HEK293T (cell line): ENCODE results near the gene NINJ2.

Experiments
- CTCF ChIA-PET: fragments of 350-600 bp; formaldehyde crosslinking; extraction: SDS; loops from one replicate; lab custom pipeline; 2021; ENCODE audit warnings: antibody characterized with exemption, inconsistent platforms; lab: Yijun Ruan, JAX
- POLR2A ChIA-PET: fragments of 350-600 bp; formaldehyde crosslinking; extraction: SDS; loops from one replicate; lab custom pipeline; 2020; ENCODE audit warnings: antibody characterized with exemption, inconsistent platforms; lab: Yijun Ruan, JAX
- DNase-seq: peaks from one replicate; pipeline ENCODE4 v3.0.0; 2012; ENCODE audit warnings: mixed read lengths; ENCODE audit errors: extremely low spot score
- ARNT ChIP-seq: fragments of 450-650 bp; IDR thresholded peaks from 2 replicates; pipeline ENCODE4 v1.6.1; 2017; ENCODE audit warnings: mild to moderate bottlenecking
- BHLHE40 ChIP-seq: fragments of 450-650 bp; IDR thresholded peaks from 2 replicates; pipeline ENCODE4 v1.6.1; 2016; ENCODE audit warnings: mild to moderate bottlenecking, moderate library complexity, borderline replicate concordance
- CTBP1 ChIP-seq: fragments of 450-650 bp; IDR thresholded peaks from 2 replicates; pipeline ENCODE4 v1.6.1; 2016; ENCODE audit warnings: borderline replicate concordance
- ELF4 ChIP-seq: fragments of 450-650 bp; IDR thresholded peaks from 2 replicates; pipeline ENCODE4 v1.6.1; 2017; ENCODE audit warnings: antibody characterized with exemption
- FOXA1 ChIP-seq: fragments of 450-650 bp; IDR thresholded peaks from 2 replicates; pipeline ENCODE4 v1.6.1; 2016; ENCODE audit warnings: mild to moderate bottlenecking
- FOXK2 ChIP-seq: fragments of 450-650 bp; IDR thresholded peaks from 2 replicates; pipeline ENCODE4 v1.6.1; 2016; ENCODE audit warnings: mild to moderate bottlenecking
- FOXM1 ChIP-seq: fragments of 450-650 bp; IDR thresholded peaks from 2 replicates; pipeline ENCODE4 v1.6.1; 2017; ENCODE audit warnings: mild to moderate bottlenecking, borderline replicate concordance
- HDGF ChIP-seq: fragments of 450-650 bp; IDR thresholded peaks from 2 replicates; pipeline ENCODE4 v1.6.1; 2017; ENCODE audit warnings: antibody characterized with exemption, borderline replicate concordance
- L3MBTL2 ChIP-seq: fragments of 450-650 bp; conservative IDR thresholded peaks from 2 replicates; pipeline ENCODE4 v1.6.1; 2016; ENCODE audit warnings: mild to moderate bottlenecking
- LEF1 ChIP-seq: fragments of 450-650 bp; IDR thresholded peaks from 2 replicates; pipeline ENCODE4 v1.6.1; 2017; ENCODE audit warnings: mild to moderate bottlenecking, borderline replicate concordance
- NFRKB ChIP-seq: fragments of 450-650 bp; IDR thresholded peaks from 2 replicates; pipeline ENCODE4 v1.6.1; 2016; ENCODE audit warnings: mild to moderate bottlenecking, moderate library complexity
- PKNOX1 ChIP-seq: fragments of 450-650 bp; IDR thresholded peaks from 2 replicates; pipeline ENCODE4 v1.6.1; 2016
- SP1 ChIP-seq: fragments of 450-650 bp; IDR thresholded peaks from 2 replicates; pipeline ENCODE4 v1.6.1; 2017
- SUZ12 ChIP-seq: fragments of 450-650 bp; IDR thresholded peaks from 2 replicates; pipeline ENCODE4 v1.6.1; 2016; ENCODE audit warnings: mild to moderate bottlenecking
- TARDBP ChIP-seq: fragments of 450-650 bp; IDR thresholded peaks from 2 replicates; pipeline ENCODE4 v1.6.1; 2016
- ZNF384 ChIP-seq: fragments of 450-650 bp; IDR thresholded peaks from 2 replicates; pipeline ENCODE4 v1.6.1; 2016

NINJ2 gene

GRCh38 chr12:544142-544541, 119.1 kb downstream of the NINJ2 start:
- ChIA-PET CTCF (interaction anchor here (0.6 to 0.9 kb wide), 3 partner anchors 88 to 102 kb away, joined by 3 to 8 read pairs (median 3); no protein-coding TSS in a partner anchor), POLR2A (interaction anchor here (1.0 kb wide), 1 partner anchor 10 kb away, joined by 3 read pairs; no protein-coding TSS in a partner anchor)
- TF ChIP-seq CTBP1 (no peak), TARDBP (no peak), SP1 (no peak), BHLHE40 (no peak), FOXM1 (no peak), FOXK2 (no peak), PKNOX1 (no peak)
- no peak for DNase-seq

DNA sequence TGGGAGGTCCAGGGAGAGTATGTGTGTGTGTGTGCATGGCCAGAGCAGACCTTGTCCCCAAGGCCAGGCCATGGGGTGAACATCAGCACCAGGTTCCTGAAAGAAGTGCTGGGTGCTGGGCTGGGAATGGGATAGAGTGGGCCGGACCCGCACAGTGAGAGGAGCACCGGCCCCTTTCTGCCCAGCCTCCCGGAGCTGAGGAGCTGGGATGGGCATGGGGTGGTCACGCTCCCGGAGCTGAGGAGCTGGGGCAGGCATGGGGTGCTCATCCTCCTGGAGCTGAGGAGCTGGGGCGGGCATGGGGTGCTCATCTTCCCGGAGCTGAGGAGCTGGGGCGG, 120.2 kb downstream of the NINJ2 start:
- ChIA-PET POLR2A (no interaction called here), CTCF (interaction anchor here (0.6 kb wide), 1 partner anchor 102 kb away, joined by 3 read pairs; no protein-coding TSS in a partner anchor)
- TF ChIP-seq FOXK2: no peak
- TF ChIP-seq ZNF384: no peak
- no peak for TF ChIP-seq TARDBP
- TF ChIP-seq L3MBTL2: no peak
- TF ChIP-seq SP1: no peak
- TF ChIP-seq HDGF: no peak
- no peak for TF ChIP-seq ELF4
- no peak for TF ChIP-seq ARNT
- TF ChIP-seq FOXM1: no peak
- TF ChIP-seq LEF1: no peak
- TF ChIP-seq BHLHE40: no peak
- no peak for TF ChIP-seq PKNOX1
- TF ChIP-seq NFRKB: no peak
- no peak for TF ChIP-seq CTBP1
- no peak for TF ChIP-seq FOXA1
- TF ChIP-seq SUZ12: no peak
- no peak for DNase-seq

GRCh38 chr12:542395-543113, 120.7 kb downstream of the NINJ2 start:
- TF ChIP-seq ELF4: no peak
- TF ChIP-seq SUZ12: no peak
- no peak for TF ChIP-seq CTBP1
- no peak for TF ChIP-seq FOXK2
- no peak for TF ChIP-seq LEF1
- no peak for TF ChIP-seq L3MBTL2
- DNase-seq: no peak

GRCh38 chr12:541676-542324, 121.4 kb downstream of the NINJ2 start:
- TF ChIP-seq ELF4: no peak
- TF ChIP-seq L3MBTL2: no peak
- TF ChIP-seq SUZ12: no peak
- TF ChIP-seq BHLHE40: no peak
- TF ChIP-seq ARNT: no peak
- TF ChIP-seq SP1: no peak
- no peak for TF ChIP-seq FOXM1
- no peak for TF ChIP-seq NFRKB
- no peak for TF ChIP-seq FOXA1
- no peak for TF ChIP-seq FOXK2
- no peak for TF ChIP-seq CTBP1
- no peak for TF ChIP-seq TARDBP
- ChIA-PET CTCF (interaction anchor here (2.6 kb wide), 1 partner anchor 99 kb away, joined by 8 read pairs; no protein-coding TSS in a partner anchor), POLR2A (no interaction called here)
- no peak for DNase-seq

More at GRCh38 chr12:542395-543113, 120.7 kb downstream of the NINJ2 start:
- ChIA-PET CTCF (interaction anchor here (0.6 kb wide), 1 partner anchor 101 kb away, joined by 3 read pairs; no protein-coding TSS in a partner anchor), POLR2A (no interaction called here)

GRCh38 chr12:539540-540310, 123.5 kb downstream of the NINJ2 start:
- CTCF ChIA-PET: interaction anchor here (0.6 to 2.6 kb wide), 2 partner anchors 97 to 108 kb away, joined by 7 to 8 read pairs; no protein-coding TSS in a partner anchor
- POLR2A ChIA-PET: no interaction called here
- DNase-seq: no peak
- TF ChIP-seq SUZ12 (no peak), SP1 (no peak), ZNF384 (no peak), FOXK2 (no peak), FOXA1 (no peak), CTBP1 (no peak), L3MBTL2 (no peak), FOXM1 (no peak), PKNOX1 (no peak), TARDBP (no peak), NFRKB (no peak), BHLHE40 (no peak), LEF1 (no peak), ELF4 (no peak), ARNT (no peak)
